ENCODE results near the gene RFFL. TPM values are rescaled to one million over a fixed set of nuclear protein-coding genes. Genes with fewer than 3 reads are reported as not detected.

The RFFL gene
- total and polyA plus RNA-seq, 2 of the 4 experiments (the other 2 are of a cell fraction): 11.6 to 19.2 TPM

DNA sequence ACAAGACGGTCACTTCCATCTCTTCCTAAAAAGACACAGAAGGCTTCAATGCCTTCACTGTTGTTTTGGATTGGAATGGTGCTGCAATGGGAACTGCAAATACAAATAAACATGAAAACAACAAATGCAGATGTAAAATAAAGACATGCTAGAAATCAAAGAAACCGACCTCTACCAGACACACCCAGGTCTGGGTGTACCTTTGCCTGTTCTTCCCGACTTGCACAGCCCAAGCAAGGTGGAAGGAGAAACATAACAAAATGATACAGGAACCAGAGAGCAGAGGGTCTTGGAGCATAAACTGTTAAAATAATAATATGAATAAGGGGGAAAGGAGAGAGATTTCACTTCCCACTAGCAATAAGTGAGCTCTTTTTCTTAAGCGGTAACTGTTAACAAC, 17.3 kb downstream of the RFFL start:
- Histone ChIP-seq H2BK15ac (ENCODE audit: low read depth, low read length) (no peak overlapping the region), H2BK120ac (ENCODE audit: low read depth, low read length) (no peak overlapping the region), H3K36me3 (ENCODE audit: control insufficient read depth, insufficient read depth, low read length) (no peaks in the 10 kb centered on the region), H3K4me2 (ENCODE audit: low read depth, low read length) (no peak overlapping the region), H3K27ac (ENCODE audit: insufficient read depth, low read length) (no peak overlapping the region), H2BK20ac (ENCODE audit: low read depth, low read length) (no peak overlapping the region), H3K23ac (ENCODE audit: low read depth, low read length) (no peak overlapping the region), H3K18ac (ENCODE audit: low read depth, low read length) (no peak overlapping the region), H4K91ac (ENCODE audit: insufficient read depth, low read depth, low read length) (no peak overlapping the region), H4K8ac (ENCODE audit: low read depth in 2 of 2, low read length in 2 of 2) (no peak overlapping the region), H3K27me3 (ENCODE audit: control insufficient read depth, insufficient read depth, low read length) (no peaks in the 10 kb centered on the region), H3K9ac (ENCODE audit: low read depth, low read length) (no peak overlapping the region), H3K14ac (replicated peaks; ENCODE audit: low read depth, low read length) (no peak overlapping the region), H2BK5ac (ENCODE audit: low read depth, low read length, poor library complexity, severe bottlenecking) (no peak overlapping the region), H4K20me1 (ENCODE audit: insufficient read depth, low read length) (peaks cover 15% of the 10 kb centered on the region; the same call in 1 of the 2 replicates), H2AK9ac (replicated peaks; ENCODE audit: low read depth, low read length, poor library complexity) (no peak overlapping the region), H3K79me1 (ENCODE audit: low read depth in 1 of 2, low read length in 2 of 2) (peaks cover 22 to 45% of the 10 kb centered on the region in 2 experiments), H2AK5ac (ENCODE audit: low read depth, low read length) (no peak overlapping the region), H4K5ac (ENCODE audit: low read depth, low read length) (no peak overlapping the region), H3K56ac (ENCODE audit: extremely low read depth, insufficient read depth, low read length) (no peak overlapping the region), H2AFZ (replicated peaks; ENCODE audit: low read length, poor library complexity) (no peak overlapping the region), H3K4me3 (ENCODE audit: insufficient read depth, low read depth, low read length) (no peak overlapping the region), H3K9me3 (ENCODE audit: control insufficient read depth, insufficient read depth, low read length) (no peaks in the 10 kb centered on the region), H3K4me1 (ENCODE audit: control insufficient read depth, insufficient read depth, low read length) (peaks cover 2% of the 10 kb centered on the region; the same call in 1 of the 2 replicates), H3K4ac (ENCODE audit: low read depth, low read length) (no peak overlapping the region), H3K9me1 (ENCODE audit: insufficient read depth, low read length) (peaks cover 3% of the 10 kb centered on the region)
- WGBS, 2 experiments (ENCODE audit: extremely low coverage in 2 of 2, insufficient read length in 1 of 2): no CpG with 5 or more reads among the region's 4 CpGs
- dilution Hi-C loops (cut with HindIII; ENCODE audit: low sequenced_read_pairs, unreplicated experiment) (no loop called here), intact Hi-C loops (cut with micrococcal nuclease) (no loop called here), in situ Hi-C loops (cut with MboI; ENCODE audit: low sequenced_read_pairs) (no loop called here)
- no peak for ATAC-seq (ENCODE audit: low read depth)
- BruUV-seq (replicated peaks): no TSS peak
- ChIA-PET POLR2A (ENCODE audit: unreplicated experiment) (no interaction called here), CTCF (no interaction called here)
- no peak for DNase-seq
- TF ChIP-seq FOS (IDR thresholded peaks at IDR 0.05; ENCODE audit: low read depth, low read length) (no peak), MAFK (IDR thresholded peaks at IDR 0.05; ENCODE audit: low read depth, low read length) (no peak), BHLHE40 (IDR thresholded peaks at IDR 0.05; ENCODE audit: low read depth, low read length) (no peak), MXI1 (IDR thresholded peaks at IDR 0.05; ENCODE audit: borderline replicate concordance, low read depth, low read length) (no peak), CEBPB (IDR thresholded peaks at IDR 0.05; ENCODE audit: low read depth, low read length) (no peak), NFE2L2 (IDR thresholded peaks at IDR 0.05; ENCODE audit: low read depth, low read length) (no peak), CHD1 (IDR thresholded peaks at IDR 0.05; ENCODE audit: low read depth, low read length) (no peak), RFX5 (IDR thresholded peaks at IDR 0.05; ENCODE audit: low read depth, low read length) (no peak), SMC3 (IDR thresholded peaks at IDR 0.05; ENCODE audit: low read depth, low read length) (no peak), RCOR1 (IDR thresholded peaks at IDR 0.05; ENCODE audit: insufficient replicate concordance, low read length) (no peak)
- TF ChIP-seq, protein P1, sequence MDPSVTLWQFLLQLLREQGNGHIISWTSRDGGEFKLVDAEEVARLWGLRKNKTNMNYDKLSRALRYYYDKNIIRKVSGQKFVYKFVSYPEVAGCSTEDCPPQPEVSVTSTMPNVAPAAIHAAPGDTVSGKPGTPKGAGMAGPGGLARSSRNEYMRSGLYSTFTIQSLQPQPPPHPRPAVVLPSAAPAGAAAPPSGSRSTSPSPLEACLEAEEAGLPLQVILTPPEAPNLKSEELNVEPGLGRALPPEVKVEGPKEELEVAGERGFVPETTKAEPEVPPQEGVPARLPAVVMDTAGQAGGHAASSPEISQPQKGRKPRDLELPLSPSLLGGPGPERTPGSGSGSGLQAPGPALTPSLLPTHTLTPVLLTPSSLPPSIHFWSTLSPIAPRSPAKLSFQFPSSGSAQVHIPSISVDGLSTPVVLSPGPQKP (IDR thresholded peaks at IDR 0.05; ENCODE audit: borderline replicate concordance, low read depth, low read length): no peak
- TF ChIP-seq, protein P2, sequence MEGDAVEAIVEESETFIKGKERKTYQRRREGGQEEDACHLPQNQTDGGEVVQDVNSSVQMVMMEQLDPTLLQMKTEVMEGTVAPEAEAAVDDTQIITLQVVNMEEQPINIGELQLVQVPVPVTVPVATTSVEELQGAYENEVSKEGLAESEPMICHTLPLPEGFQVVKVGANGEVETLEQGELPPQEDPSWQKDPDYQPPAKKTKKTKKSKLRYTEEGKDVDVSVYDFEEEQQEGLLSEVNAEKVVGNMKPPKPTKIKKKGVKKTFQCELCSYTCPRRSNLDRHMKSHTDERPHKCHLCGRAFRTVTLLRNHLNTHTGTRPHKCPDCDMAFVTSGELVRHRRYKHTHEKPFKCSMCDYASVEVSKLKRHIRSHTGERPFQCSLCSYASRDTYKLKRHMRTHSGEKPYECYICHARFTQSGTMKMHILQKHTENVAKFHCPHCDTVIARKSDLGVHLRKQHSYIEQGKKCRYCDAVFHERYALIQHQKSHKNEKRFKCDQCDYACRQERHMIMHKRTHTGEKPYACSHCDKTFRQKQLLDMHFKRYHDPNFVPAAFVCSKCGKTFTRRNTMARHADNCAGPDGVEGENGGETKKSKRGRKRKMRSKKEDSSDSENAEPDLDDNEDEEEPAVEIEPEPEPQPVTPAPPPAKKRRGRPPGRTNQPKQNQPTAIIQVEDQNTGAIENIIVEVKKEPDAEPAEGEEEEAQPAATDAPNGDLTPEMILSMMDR (conservative IDR thresholded peaks at IDR 0.05; ENCODE audit: low read depth, low read length): no peak
- TF ChIP-seq, protein P3, sequence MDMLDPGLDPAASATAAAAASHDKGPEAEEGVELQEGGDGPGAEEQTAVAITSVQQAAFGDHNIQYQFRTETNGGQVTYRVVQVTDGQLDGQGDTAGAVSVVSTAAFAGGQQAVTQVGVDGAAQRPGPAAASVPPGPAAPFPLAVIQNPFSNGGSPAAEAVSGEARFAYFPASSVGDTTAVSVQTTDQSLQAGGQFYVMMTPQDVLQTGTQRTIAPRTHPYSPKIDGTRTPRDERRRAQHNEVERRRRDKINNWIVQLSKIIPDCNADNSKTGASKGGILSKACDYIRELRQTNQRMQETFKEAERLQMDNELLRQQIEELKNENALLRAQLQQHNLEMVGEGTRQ (IDR thresholded peaks at IDR 0.05; ENCODE audit: low read depth, low read length): no peak
